Measurements from ENCODE around the gene ARHGAP28. TPM values are rescaled to one million over a fixed set of nuclear protein-coding genes. Genes with fewer than 3 reads are reported as not detected.

The ARHGAP28 gene
- total RNA-seq, 3 donors from 2014 or later: not detected

DNA sequence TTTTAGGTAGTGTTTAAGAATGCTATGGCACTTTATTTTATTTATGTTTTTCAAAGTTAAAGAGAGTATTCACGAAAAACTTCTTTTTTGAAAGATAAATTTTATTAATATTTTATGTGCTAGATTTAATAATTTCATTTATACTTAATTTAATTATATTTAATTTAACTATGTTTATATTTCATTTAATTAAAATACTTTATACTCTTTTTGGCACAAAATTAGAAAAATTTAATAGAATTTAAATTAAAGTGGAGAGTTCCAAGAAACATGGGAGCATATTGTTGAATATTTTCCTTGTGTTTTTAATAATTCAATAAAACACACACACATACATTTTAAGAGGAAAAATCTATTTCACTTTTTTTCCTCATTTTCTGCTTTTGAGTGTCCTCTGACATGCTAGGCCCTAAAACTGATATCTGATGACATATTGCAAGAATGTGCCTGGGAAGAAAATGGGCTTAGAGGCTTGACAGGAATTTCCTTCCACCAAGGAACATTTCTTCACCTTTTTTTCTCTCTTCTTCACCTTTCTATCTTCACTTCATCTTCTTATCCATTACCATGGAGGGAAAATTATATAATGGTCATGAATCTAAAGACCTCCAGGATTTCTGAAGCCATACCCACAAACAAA, 15.4 kb downstream of the ARHGAP28 start:
- Mint-ChIP-seq H3K9me3 (peaks cover 3% of the 10 kb centered on the region), H3K4me1 (ENCODE audit: low read depth) (no peaks in the 10 kb centered on the region), H3K36me3 (ENCODE audit: insufficient read depth) (no peaks in the 10 kb centered on the region), H3K4me3 (no peak overlapping the region), H3K27me3 (ENCODE audit: low read depth) (no peaks in the 10 kb centered on the region)
- DNase-seq: no peak
- ATAC-seq: no peak

GRCh38 chr18:6745504-6746031, 16.1 kb downstream of the ARHGAP28 start:
- no peak overlapping the region for H3K4me3 Mint-ChIP-seq
- no peaks in the 10 kb centered on the region for H3K4me1 Mint-ChIP-seq (ENCODE audit: low read depth)
- H3K27me3 Mint-ChIP-seq (ENCODE audit: low read depth): no peaks in the 10 kb centered on the region
- no peak for ATAC-seq
- no peaks in the 10 kb centered on the region for H3K36me3 Mint-ChIP-seq (ENCODE audit: insufficient read depth)
- no peak for DNase-seq
- H3K9me3 Mint-ChIP-seq: peaks cover 3% of the 10 kb centered on the region

GRCh38 chr18:6746386-6746960, 17.0 kb downstream of the ARHGAP28 start:
- H3K4me3 Mint-ChIP-seq: no peak overlapping the region
- ATAC-seq (no peak), DNase-seq (no peak)
- H3K36me3 Mint-ChIP-seq (ENCODE audit: insufficient read depth): no peaks in the 10 kb centered on the region
- peaks cover 3% of the 10 kb centered on the region for H3K9me3 Mint-ChIP-seq
- H3K27me3 Mint-ChIP-seq (ENCODE audit: low read depth): no peaks in the 10 kb centered on the region
- no peaks in the 10 kb centered on the region for H3K4me1 Mint-ChIP-seq (ENCODE audit: low read depth)

DNA sequence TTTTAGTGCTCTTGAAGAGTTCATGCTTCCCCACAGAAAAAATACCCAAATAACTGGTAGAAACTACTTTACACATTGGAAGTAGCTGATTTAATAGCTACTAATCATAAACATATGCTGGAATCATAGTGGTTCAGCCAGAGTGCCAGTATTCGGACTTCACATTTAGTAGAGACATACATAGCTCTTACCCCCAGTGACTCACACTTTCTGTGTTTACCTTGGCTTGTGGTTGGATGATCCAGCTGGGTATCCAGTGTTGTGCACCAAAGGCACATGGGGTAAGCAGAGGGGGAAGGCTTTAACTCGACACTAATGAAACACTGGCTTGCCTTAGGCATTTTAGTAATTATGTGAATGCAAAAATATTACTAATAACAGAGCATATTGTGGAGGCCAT, 18.1 kb downstream of the ARHGAP28 start:
- ATAC-seq (no peak), DNase-seq (no peak)
- Mint-ChIP-seq H3K4me1 (ENCODE audit: low read depth) (no peaks in the 10 kb centered on the region), H3K36me3 (ENCODE audit: insufficient read depth) (no peaks in the 10 kb centered on the region), H3K9me3 (peaks cover 3% of the 10 kb centered on the region), H3K27me3 (ENCODE audit: low read depth) (no peaks in the 10 kb centered on the region), H3K4me3 (no peak overlapping the region)

DNA sequence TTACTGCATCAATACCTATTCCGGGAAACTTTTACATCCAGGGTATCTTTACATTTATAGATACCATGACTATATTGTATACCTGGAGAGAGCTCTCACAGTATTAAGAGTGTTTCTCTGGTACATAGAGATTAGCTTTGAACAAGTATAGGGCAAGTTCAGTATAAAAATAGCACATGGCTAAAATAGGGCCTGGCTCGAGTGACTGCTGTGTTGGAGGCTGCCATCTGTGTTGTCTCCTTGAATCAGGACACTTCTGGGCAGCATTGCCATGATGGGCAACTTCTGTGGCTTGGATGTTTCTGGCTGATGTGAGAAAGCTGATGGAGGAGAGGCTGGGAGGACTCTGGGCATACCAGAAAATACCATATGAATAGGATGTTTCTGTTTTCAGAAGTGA, 18.7 kb downstream of the ARHGAP28 start:
- Mint-ChIP-seq H3K36me3 (ENCODE audit: insufficient read depth) (no peaks in the 10 kb centered on the region), H3K27me3 (ENCODE audit: low read depth) (no peaks in the 10 kb centered on the region), H3K4me1 (ENCODE audit: low read depth) (no peaks in the 10 kb centered on the region), H3K4me3 (no peak overlapping the region), H3K9me3 (peaks cover 3% of the 10 kb centered on the region)
- ATAC-seq (no peak), DNase-seq (no peak)

DNA sequence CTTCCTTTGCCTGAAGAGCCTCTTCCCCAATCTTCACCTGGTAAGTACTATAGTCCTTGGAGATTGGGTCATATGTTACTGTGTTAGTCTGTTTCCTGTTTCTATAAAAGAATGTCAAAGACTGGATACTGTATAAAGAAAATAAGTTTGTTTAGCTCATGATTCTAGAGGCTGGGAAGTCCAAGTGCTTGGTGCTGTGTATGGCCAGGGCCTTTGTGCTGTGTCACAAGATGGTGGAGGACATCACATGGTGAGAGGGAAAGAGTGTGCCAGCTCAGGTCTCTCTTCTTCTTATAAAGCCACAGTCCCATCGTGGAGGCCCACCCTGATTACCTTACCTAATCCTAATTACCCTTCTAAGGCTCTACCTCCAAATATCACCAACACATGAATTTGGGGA, 20.9 kb downstream of the ARHGAP28 start:
- no peaks in the 10 kb centered on the region for H3K36me3 Mint-ChIP-seq (ENCODE audit: insufficient read depth)
- DNase-seq (no peak), ATAC-seq (no peak)
- H3K27me3 Mint-ChIP-seq (ENCODE audit: low read depth): no peaks in the 10 kb centered on the region
- no peaks in the 10 kb centered on the region for H3K9me3 Mint-ChIP-seq
- no peaks in the 10 kb centered on the region for H3K4me1 Mint-ChIP-seq (ENCODE audit: low read depth)
- H3K4me3 Mint-ChIP-seq: no peak overlapping the region

DNA sequence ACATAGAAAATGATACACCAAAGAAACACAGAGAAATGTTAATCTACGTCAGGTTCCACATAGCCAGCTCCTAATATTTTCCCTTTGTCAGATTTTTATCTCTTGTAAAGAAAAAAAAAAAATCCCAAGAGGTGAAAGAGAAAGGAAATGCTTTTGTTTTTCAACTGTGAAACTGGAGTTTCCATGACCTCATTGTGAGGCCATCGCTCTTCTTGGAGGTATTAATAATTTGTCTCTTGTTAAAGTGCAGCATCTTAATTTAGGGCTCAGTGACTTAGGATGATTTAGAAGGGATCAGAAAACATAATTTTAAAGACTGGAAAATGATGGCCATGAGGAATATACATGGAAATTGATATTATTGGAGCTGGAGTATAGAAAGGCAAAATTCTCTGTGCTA, 21.7 kb downstream of the ARHGAP28 start:
- ATAC-seq (no peak), DNase-seq (no peak)
- Mint-ChIP-seq H3K4me3 (no peak overlapping the region), H3K4me1 (ENCODE audit: low read depth) (no peaks in the 10 kb centered on the region), H3K9me3 (no peaks in the 10 kb centered on the region), H3K36me3 (ENCODE audit: insufficient read depth) (no peaks in the 10 kb centered on the region), H3K27me3 (ENCODE audit: low read depth) (no peaks in the 10 kb centered on the region)

DNA sequence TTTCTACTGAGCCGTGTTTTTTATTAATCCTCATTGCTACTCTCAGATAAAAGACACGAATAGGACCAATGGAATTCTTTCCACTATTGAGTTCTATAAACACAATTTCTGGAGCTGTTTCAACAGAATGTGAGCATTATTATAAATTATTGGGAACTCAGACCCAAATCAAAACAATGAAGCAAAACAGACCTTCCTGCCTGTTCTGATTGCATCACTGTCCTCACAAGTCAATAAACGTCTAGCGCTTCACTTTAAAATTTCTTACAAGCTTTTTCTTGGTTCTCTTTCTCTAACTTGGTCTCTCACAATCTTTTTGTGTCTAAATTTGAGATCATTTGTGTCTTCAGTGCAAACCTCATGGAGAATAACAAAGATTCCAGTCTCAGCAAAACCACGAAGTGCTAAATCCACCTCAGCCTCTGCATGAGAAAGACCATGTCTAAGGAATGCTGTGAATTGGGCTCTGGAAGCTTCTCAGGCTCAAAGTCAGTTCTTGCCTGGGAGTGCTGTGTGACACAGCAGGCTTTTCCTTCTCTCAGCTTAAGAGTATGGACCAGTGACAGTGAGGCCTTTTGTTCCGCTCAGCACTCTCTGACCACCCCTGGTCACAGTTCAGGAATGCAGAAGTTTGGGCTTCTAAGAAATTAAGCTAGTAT, 22.8 kb downstream of the ARHGAP28 start:
- no peak for DNase-seq
- ATAC-seq: no peak
- Mint-ChIP-seq H3K4me1 (ENCODE audit: low read depth) (no peaks in the 10 kb centered on the region), H3K9me3 (no peaks in the 10 kb centered on the region), H3K36me3 (ENCODE audit: insufficient read depth) (no peaks in the 10 kb centered on the region), H3K27me3 (ENCODE audit: low read depth) (no peaks in the 10 kb centered on the region), H3K4me3 (no peak overlapping the region)

- no peaks in the 10 kb centered on the region for H3K4me1 Mint-ChIP-seq (ENCODE audit: low read depth)
- H3K27me3 Mint-ChIP-seq (ENCODE audit: low read depth): no peaks in the 10 kb centered on the region
- ATAC-seq: no peak
- DNase-seq: no peak
- no peaks in the 10 kb centered on the region for H3K36me3 Mint-ChIP-seq (ENCODE audit: insufficient read depth)
- no peaks in the 10 kb centered on the region for H3K9me3 Mint-ChIP-seq
- no peak overlapping the region for H3K4me3 Mint-ChIP-seq
These were observed 25.6 kb downstream of the ARHGAP28 start for GRCh38 chr18:6755107-6755506.

DNA sequence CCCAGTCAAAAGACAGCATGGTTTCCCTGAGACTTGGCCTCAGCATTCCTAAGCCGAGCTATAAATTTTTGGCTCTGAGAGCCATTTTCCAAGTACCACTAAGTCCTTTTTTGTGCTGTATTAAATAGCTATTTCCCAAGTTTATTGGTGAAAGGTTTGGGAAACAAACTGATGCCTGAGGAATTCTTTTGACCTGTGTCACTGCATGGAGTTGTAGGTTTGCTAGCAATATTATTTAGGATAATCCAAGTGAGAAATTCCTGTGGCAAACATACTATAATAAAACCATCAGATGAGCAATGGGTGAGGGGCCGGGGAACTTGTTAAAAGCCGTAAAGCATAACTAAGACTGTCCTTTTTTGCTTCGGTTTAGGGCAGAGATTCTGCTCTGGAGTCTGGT, 28.4 kb downstream of the ARHGAP28 start:
- H3K9me3 Mint-ChIP-seq: no peaks in the 10 kb centered on the region
- no peak for ATAC-seq

DNA sequence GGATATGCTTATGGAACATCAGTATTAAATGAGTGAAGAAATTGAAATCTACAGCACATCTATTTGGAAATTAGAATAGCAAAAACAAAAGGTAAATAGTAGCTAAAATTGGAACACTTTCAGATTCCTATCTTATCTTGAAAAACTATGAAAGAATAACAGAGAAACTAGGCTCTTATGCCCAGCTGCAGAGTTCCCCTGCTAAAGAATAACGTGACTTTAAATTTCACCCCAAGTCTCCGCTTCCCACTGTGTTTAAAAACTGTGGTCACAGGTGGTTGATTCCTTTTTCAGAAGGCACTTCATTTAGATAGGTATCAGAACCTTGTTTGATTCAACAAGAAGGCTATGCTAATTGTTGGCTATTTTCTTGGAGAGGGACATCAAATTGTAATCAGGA, 30.1 kb downstream of the ARHGAP28 start:
- Mint-ChIP-seq H3K4me1 (ENCODE audit: low read depth) (no peaks in the 10 kb centered on the region), H3K36me3 (ENCODE audit: insufficient read depth) (no peaks in the 10 kb centered on the region), H3K9me3 (no peaks in the 10 kb centered on the region), H3K27me3 (ENCODE audit: low read depth) (no peaks in the 10 kb centered on the region), H3K4me3 (no peak overlapping the region)
- DNase-seq (no peak), ATAC-seq (no peak)

More for the DNA sequence above, 28.4 kb downstream of the ARHGAP28 start:
- no peak overlapping the region for H3K4me3 Mint-ChIP-seq
- no peaks in the 10 kb centered on the region for H3K27me3 Mint-ChIP-seq (ENCODE audit: low read depth)
- no peak for DNase-seq
- H3K4me1 Mint-ChIP-seq (ENCODE audit: low read depth): no peaks in the 10 kb centered on the region
- H3K36me3 Mint-ChIP-seq (ENCODE audit: insufficient read depth): no peaks in the 10 kb centered on the region

GRCh38 chr18:6763524-6763923, 34.0 kb downstream of the ARHGAP28 start:
- Mint-ChIP-seq H3K4me1 (ENCODE audit: low read depth) (no peaks in the 10 kb centered on the region), H3K4me3 (no peak overlapping the region), H3K9me3 (peaks cover 13% of the 10 kb centered on the region), H3K27me3 (ENCODE audit: low read depth) (no peaks in the 10 kb centered on the region), H3K36me3 (ENCODE audit: insufficient read depth) (no peaks in the 10 kb centered on the region)
- DNase-seq (no peak), ATAC-seq (no peak)

- H3K4me1 Mint-ChIP-seq (ENCODE audit: low read depth): no peaks in the 10 kb centered on the region
- ATAC-seq: no peak
These were observed 34.9 kb downstream of the ARHGAP28 start for GRCh38 chr18:6764382-6764781.

DNA sequence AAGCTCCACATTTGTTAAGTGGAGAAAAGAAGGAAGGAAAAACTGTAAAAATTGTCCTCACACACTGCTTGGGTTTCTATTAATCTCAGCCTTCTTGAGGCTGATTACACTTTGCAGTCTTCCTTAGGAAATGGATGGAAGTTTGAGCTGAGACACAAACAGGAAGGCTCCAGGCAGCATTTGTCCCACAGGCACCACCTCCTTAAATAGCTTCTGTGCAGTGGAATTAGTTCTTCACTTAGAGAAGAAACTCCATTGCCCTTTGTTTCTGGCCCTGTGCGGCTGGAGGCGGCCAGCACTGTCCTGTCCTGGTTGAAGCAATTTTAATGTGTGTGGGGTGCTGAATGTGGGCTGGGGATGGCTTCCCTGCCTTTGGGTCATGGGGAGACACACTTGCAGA, 44.3 kb downstream of the ARHGAP28 start:
- Mint-ChIP-seq H3K4me1 (ENCODE audit: low read depth) (no peaks in the 10 kb centered on the region), H3K4me3 (no peak overlapping the region), H3K27me3 (ENCODE audit: low read depth) (no peaks in the 10 kb centered on the region), H3K9me3 (peaks cover 7% of the 10 kb centered on the region), H3K36me3 (ENCODE audit: insufficient read depth) (no peaks in the 10 kb centered on the region)
- DNase-seq (no peak), ATAC-seq (no peak)

More at GRCh38 chr18:6764382-6764781, 34.9 kb downstream of the ARHGAP28 start:
- Mint-ChIP-seq H3K27me3 (ENCODE audit: low read depth) (no peaks in the 10 kb centered on the region), H3K4me3 (no peak overlapping the region), H3K36me3 (ENCODE audit: insufficient read depth) (no peaks in the 10 kb centered on the region), H3K9me3 (peaks cover 15% of the 10 kb centered on the region)
- no peak for DNase-seq

DNA sequence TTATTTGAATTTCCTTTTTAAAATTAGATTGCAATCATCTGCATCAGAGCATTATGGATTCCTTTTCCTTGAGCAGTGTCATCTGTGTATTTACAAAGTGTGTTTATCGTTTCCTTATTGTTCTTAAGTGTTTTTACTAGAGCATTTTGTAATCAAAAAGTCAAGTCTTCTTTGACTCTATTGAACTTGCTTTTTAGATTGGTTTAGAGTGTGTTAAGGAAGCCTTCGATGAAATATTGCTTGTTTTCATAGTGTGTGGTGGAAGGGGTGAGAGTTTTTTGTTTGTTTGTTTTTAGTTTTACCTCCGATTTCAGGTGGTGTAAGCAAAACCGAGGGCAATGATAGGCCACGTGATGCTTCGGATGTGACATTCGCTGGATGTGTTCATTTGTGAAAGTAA, 45.7 kb downstream of the ARHGAP28 start:
- H3K36me3 Mint-ChIP-seq (ENCODE audit: insufficient read depth): no peaks in the 10 kb centered on the region
- DNase-seq: no peak
- no peaks in the 10 kb centered on the region for H3K27me3 Mint-ChIP-seq (ENCODE audit: low read depth)
- H3K4me1 Mint-ChIP-seq (ENCODE audit: low read depth): no peaks in the 10 kb centered on the region
- no peak for ATAC-seq
- no peak overlapping the region for H3K4me3 Mint-ChIP-seq
- H3K9me3 Mint-ChIP-seq: peaks cover 3% of the 10 kb centered on the region
